Measurements from ENCODE around the gene ALS2CL.

Gene ALS2CL

DNA sequence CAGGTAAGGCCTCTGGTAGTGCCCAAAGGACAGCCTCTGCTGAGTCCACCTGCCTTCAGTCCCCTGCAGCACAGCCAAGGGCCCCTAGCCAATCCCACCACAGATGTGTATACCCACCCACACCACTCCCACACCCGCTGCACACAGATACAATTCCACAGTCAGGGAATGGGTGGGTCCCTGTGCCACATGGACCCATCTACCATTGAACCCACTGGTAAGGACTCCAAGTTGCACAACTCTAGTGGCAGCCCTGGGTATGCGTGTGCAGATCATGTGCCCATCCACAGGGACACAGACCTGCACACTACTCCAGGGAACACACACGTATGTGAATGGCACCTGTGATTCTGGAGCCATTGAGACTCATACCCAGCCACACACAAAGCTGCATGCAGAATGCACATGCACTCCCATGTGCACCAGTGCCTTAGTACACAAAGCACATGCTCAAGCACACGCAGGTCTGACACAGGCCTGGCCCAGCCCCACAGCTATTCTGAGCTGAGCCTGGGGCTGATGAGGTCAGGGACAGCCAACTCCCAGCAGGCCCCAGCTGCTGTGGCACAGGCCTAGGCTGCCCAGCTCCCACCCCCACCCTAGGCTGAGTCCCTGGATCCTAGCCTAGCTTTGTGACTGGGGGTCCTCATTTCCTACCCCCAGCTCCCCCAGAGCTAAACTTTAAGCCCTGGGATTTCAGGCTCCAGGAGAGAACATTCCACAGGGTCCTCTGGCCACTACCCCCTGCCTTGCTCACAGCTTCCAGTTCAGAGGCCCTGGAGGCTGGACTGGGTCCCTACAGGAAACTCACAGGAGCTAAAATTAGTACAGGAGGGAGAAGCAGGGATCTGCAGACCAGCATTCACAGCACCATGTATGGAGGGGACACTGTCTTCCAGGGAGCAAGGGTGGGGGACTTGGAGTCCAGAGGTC, 2.7 kb upstream of the ALS2CL start:
- no peak for TF ChIP-seq NFRKB (IDR thresholded peaks at IDR 0.05)
- no peak for TF ChIP-seq ARNT (IDR thresholded peaks at IDR 0.05)
- no peak for TF ChIP-seq FOXA1 (IDR thresholded peaks at IDR 0.05)
- no peak for TF ChIP-seq TARDBP (IDR thresholded peaks at IDR 0.05)
- TF ChIP-seq SUZ12 (IDR thresholded peaks at IDR 0.05), result no peak
- TF ChIP-seq FOXM1 (IDR thresholded peaks at IDR 0.05; ENCODE audit: borderline replicate concordance), result no peak
- no peak for TF ChIP-seq ELF4 (IDR thresholded peaks at IDR 0.05)
- no peak for TF ChIP-seq FOXK2 (IDR thresholded peaks at IDR 0.05)
- TF ChIP-seq L3MBTL2 (conservative IDR thresholded peaks at IDR 0.05), result no peak
- TF ChIP-seq, protein P1, sequence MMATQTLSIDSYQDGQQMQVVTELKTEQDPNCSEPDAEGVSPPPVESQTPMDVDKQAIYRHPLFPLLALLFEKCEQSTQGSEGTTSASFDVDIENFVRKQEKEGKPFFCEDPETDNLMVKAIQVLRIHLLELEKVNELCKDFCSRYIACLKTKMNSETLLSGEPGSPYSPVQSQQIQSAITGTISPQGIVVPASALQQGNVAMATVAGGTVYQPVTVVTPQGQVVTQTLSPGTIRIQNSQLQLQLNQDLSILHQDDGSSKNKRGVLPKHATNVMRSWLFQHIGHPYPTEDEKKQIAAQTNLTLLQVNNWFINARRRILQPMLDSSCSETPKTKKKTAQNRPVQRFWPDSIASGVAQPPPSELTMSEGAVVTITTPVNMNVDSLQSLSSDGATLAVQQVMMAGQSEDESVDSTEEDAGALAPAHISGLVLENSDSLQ (IDR thresholded peaks at IDR 0.05), result no peak
- no peak for TF ChIP-seq SP1 (IDR thresholded peaks at IDR 0.05)
- TF ChIP-seq LEF1 (IDR thresholded peaks at IDR 0.05; ENCODE audit: borderline replicate concordance), result no peak
- no peak for TF ChIP-seq HDGF (IDR thresholded peaks at IDR 0.05; ENCODE audit: borderline replicate concordance)
- no peak for TF ChIP-seq ZNF384 (IDR thresholded peaks at IDR 0.05)
- TF ChIP-seq CTBP1 (IDR thresholded peaks at IDR 0.05; ENCODE audit: borderline replicate concordance), result no peak
- no peak for TF ChIP-seq BHLHE40 (IDR thresholded peaks at IDR 0.05; ENCODE audit: borderline replicate concordance)
- POLR2A ChIA-PET, result no interaction called here
- CTCF ChIA-PET, result interaction anchor here (0.5 to 1.3 kb wide), 2 partner anchors 19 to 277 kb away, joined by 3 to 4 read pairs; no protein-coding TSS in a partner anchor
- no peak for DNase-seq (ENCODE audit: extremely low spot score)

DNA sequence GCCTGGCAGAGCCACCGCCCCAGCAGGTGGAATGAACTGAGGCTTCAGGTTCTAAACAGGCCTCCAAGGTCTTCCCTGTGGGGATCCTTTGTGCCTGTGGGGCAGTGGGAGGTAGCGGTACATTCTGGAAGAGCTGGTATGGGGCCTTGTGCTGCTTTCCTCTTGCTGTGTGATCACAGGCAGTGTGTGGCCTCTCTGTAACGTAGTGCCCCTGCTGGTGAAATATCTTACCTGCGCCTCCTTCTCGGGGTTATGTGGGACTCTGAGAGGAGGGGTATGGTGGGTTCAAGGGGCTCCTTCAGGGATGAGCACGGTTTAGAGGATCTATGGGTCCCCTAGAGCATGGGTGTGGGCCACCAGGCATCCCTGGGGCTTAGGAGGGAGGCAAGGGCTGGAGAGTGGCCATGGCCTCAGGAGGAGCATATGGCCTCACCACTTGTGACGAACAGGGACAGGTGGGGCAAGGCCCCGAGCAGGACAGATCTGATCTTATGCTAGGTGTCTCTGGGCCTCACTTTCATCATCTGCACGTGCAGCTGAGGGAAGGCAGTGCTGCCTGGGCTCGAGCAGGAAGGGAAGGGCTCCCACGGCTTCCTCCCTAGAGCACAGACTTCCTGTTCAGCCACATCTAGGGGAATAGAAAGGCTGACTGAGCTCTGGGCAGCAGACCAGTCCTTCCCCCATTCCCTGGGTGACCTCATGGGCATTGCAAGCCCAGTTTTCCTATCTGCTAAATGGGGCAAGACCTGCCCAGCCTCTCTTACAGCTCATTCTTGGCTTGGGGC, 1.9 kb upstream of the ALS2CL start:
- CTCF ChIA-PET, result interaction anchor here (0.6 to 1.3 kb wide), 2 partner anchors 20 to 694 kb away, joined by 3 to 5 read pairs; no protein-coding TSS in a partner anchor
- peak; percentile 51 for DNase-seq (ENCODE audit: extremely low spot score)
- POLR2A ChIA-PET, result no interaction called here
- TF ChIP-seq TARDBP (IDR thresholded peaks at IDR 0.05), result no peak
- TF ChIP-seq ELF4 (IDR thresholded peaks at IDR 0.05), result no peak
- TF ChIP-seq ZNF384 (IDR thresholded peaks at IDR 0.05), result no peak
- no peak for TF ChIP-seq LEF1 (IDR thresholded peaks at IDR 0.05; ENCODE audit: borderline replicate concordance)
- no peak for TF ChIP-seq FOXA1 (IDR thresholded peaks at IDR 0.05)
- TF ChIP-seq FOXM1 (IDR thresholded peaks at IDR 0.05; ENCODE audit: borderline replicate concordance), result no peak
- TF ChIP-seq, protein P1 (IDR thresholded peaks at IDR 0.05), result no peak
- no peak for TF ChIP-seq HDGF (IDR thresholded peaks at IDR 0.05; ENCODE audit: borderline replicate concordance)
- TF ChIP-seq ARNT (IDR thresholded peaks at IDR 0.05), result no peak
- no peak for TF ChIP-seq SUZ12 (IDR thresholded peaks at IDR 0.05)
- TF ChIP-seq FOXK2 (IDR thresholded peaks at IDR 0.05), result no peak
- no peak for TF ChIP-seq L3MBTL2 (conservative IDR thresholded peaks at IDR 0.05)

DNA sequence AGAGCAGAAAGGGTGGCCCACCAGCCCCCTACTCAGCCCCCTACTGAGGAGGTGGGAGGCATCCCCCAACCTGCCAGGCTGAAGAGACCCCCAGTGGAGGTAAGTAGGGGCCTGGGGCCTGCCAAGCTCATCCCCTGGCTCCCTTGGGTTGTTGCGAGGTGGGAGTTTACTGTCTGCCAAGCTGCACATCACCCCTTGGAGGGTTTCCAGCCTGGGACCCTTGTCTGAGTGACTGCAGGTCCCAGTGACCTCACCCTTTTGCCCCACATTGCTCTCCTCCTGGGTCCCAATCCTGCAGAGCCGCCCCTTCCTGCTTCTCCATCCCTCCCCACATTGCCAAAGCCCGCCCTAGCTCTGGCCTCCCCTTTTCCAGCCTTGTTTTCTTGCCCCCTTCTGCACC, 1.0 kb upstream of the ALS2CL start:
- DNase-seq (ENCODE audit: extremely low spot score), result no peak
- POLR2A ChIA-PET, result no interaction called here
- TF ChIP-seq FOXM1 (IDR thresholded peaks at IDR 0.05; ENCODE audit: borderline replicate concordance) (no peak), NFRKB (IDR thresholded peaks at IDR 0.05) (no peak), SP1 (IDR thresholded peaks at IDR 0.05) (no peak), ARNT (IDR thresholded peaks at IDR 0.05) (no peak), FOXK2 (IDR thresholded peaks at IDR 0.05) (no peak), L3MBTL2 (conservative IDR thresholded peaks at IDR 0.05) (no peak), ZNF384 (IDR thresholded peaks at IDR 0.05) (no peak), TARDBP (IDR thresholded peaks at IDR 0.05) (no peak), SUZ12 (IDR thresholded peaks at IDR 0.05) (no peak), HDGF (IDR thresholded peaks at IDR 0.05; ENCODE audit: borderline replicate concordance) (no peak), ELF4 (IDR thresholded peaks at IDR 0.05) (no peak)
- TF ChIP-seq, protein P1 (IDR thresholded peaks at IDR 0.05), result no peak
- CTCF ChIA-PET, result interaction anchor here (0.6 to 1.3 kb wide), 2 partner anchors 21 to 695 kb away, joined by 3 to 5 read pairs; no protein-coding TSS in a partner anchor

DNA sequence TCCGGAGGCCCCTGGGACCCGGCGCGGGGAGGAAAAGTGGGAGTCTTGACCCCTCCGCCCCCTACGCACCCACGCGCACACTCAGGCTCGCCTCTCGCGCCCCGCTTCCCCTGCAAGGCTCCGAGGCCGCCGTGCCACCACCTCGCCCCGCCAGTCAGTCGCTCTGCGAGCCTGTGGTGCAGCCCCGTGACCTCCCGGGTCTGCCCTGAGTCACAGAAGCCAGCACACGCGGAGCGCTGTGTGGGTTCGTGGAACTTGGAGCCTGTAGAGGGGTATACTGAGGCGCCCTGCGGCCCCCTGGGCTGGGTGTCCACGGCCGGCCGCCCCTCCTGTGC, 380 bp upstream of the ALS2CL start:
- ChIA-PET CTCF (interaction anchor here (1.3 kb wide), 1 partner anchor 9 kb away, joined by 4 read pairs; no protein-coding TSS in a partner anchor), POLR2A (no interaction called here)
- no peak for DNase-seq (ENCODE audit: extremely low spot score)
- TF ChIP-seq NFRKB (IDR thresholded peaks at IDR 0.05), result no peak
- no peak for TF ChIP-seq ELF4 (IDR thresholded peaks at IDR 0.05)
- no peak for TF ChIP-seq CTBP1 (IDR thresholded peaks at IDR 0.05; ENCODE audit: borderline replicate concordance)
- no peak for TF ChIP-seq ARNT (IDR thresholded peaks at IDR 0.05)
- no peak for TF ChIP-seq SUZ12 (IDR thresholded peaks at IDR 0.05)
- TF ChIP-seq FOXK2 (IDR thresholded peaks at IDR 0.05), result no peak
- TF ChIP-seq FOXM1 (IDR thresholded peaks at IDR 0.05; ENCODE audit: borderline replicate concordance), result no peak
- no peak for TF ChIP-seq L3MBTL2 (conservative IDR thresholded peaks at IDR 0.05)
- TF ChIP-seq, protein P1 (IDR thresholded peaks at IDR 0.05), result no peak
- no peak for TF ChIP-seq TARDBP (IDR thresholded peaks at IDR 0.05)
- TF ChIP-seq LEF1 (IDR thresholded peaks at IDR 0.05; ENCODE audit: borderline replicate concordance), result no peak
- no peak for TF ChIP-seq SP1 (IDR thresholded peaks at IDR 0.05)
- no peak for TF ChIP-seq HDGF (IDR thresholded peaks at IDR 0.05; ENCODE audit: borderline replicate concordance)
- no peak for TF ChIP-seq ZNF384 (IDR thresholded peaks at IDR 0.05)
- no peak for TF ChIP-seq BHLHE40 (IDR thresholded peaks at IDR 0.05; ENCODE audit: borderline replicate concordance)
- TF ChIP-seq FOXA1 (IDR thresholded peaks at IDR 0.05), result no peak
